Embryonic facial prominence (tissue), 1 donor: ENCODE results near the gene NCS1.

Source experiments
- DNase-seq: peaks from one replicate; pipeline ENCODE4 v3.0.0-alpha.2; 2016; ENCODE audit errors: extremely low spot score

NCS1 gene

GRCh38 chr9:130194378-130194932, 22.3 kb downstream of the NCS1 start:
- no peak for DNase-seq

- DNase-seq, result no peak
Measured at GRCh38 chr9:130195638-130196037, 23.4 kb downstream of the NCS1 start.

GRCh38 chr9:130196643-130197042, 24.4 kb downstream of the NCS1 start:
- DNase-seq, result no peak

GRCh38 chr9:130197386-130197785, 25.2 kb downstream of the NCS1 start:
- no peak for DNase-seq

GRCh38 chr9:130197888-130198287, 25.7 kb downstream of the NCS1 start:
- DNase-seq, result no peak

- DNase-seq, result no peak
Measured at GRCh38 chr9:130198501-130199179, 26.4 kb downstream of the NCS1 start.

- DNase-seq, result no peak
Measured at GRCh38 chr9:130199605-130200004, 27.4 kb downstream of the NCS1 start.

GRCh38 chr9:130200038-130200849, 28.0 kb downstream of the NCS1 start:
- no peak for DNase-seq

- no peak for DNase-seq
Measured at GRCh38 chr9:130201399-130201873, 29.2 kb downstream of the NCS1 start.

- no peak for DNase-seq
Measured at GRCh38 chr9:130201974-130202373, 29.8 kb downstream of the NCS1 start.

- DNase-seq, result no peak
Measured at GRCh38 chr9:130204341-130204740, 32.1 kb downstream of the NCS1 start.

GRCh38 chr9:130204959-130205358, 32.8 kb downstream of the NCS1 start:
- DNase-seq, result no peak

- DNase-seq, result no peak
Measured at GRCh38 chr9:130205912-130206311, 33.7 kb downstream of the NCS1 start.

GRCh38 chr9:130206579-130206978, 34.4 kb downstream of the NCS1 start:
- no peak for DNase-seq

GRCh38 chr9:130207241-130207992, 35.2 kb downstream of the NCS1 start:
- no peak for DNase-seq

- no peak for DNase-seq
Measured at GRCh38 chr9:130208600-130209347, 36.6 kb downstream of the NCS1 start.

GRCh38 chr9:130209422-130209821, 37.2 kb downstream of the NCS1 start:
- DNase-seq, result no peak

GRCh38 chr9:130211548-130212226, 39.5 kb downstream of the NCS1 start:
- DNase-seq, result no peak

- no peak for DNase-seq
Measured at GRCh38 chr9:130212543-130213297, 40.5 kb downstream of the NCS1 start.
